Panc1 (cell line): ENCODE measurements around the gene SREK1. TPM values are rescaled to one million over a fixed set of nuclear protein-coding genes. Genes with fewer than 3 reads are reported as not detected.

ENCODE experiments used
- ATAC-seq: fragments of 200-7000 bp; cut with Tn5 transposase; 2 replicates; pipeline ENCODE4 v1.9.1; 2020; ENCODE audit warnings: mild to moderate bottlenecking, moderate library complexity
- BruUV-seq: library from RNA; stranded (reverse); fragments of 400-500 nt; replicated peaks from 2 replicates; lab custom pipeline; 2021; lab: Mats Ljungman, UMichigan
- CTCF ChIA-PET: fragments of 300-600 bp; sonication (Branson Sonifier 250); formaldehyde crosslinking; loops from one replicate; lab custom pipeline; 2022; ENCODE audit warnings: antibody characterized with exemption; lab: Charles Lee
- POLR2A ChIA-PET: fragments of 300-600 bp; sonication (Branson Sonifier 250); formaldehyde crosslinking; loops from one replicate; lab custom pipeline; 2022; ENCODE audit warnings: antibody characterized with exemption; lab: Charles Lee
- DNase-seq: peaks from one replicate; pipeline ENCODE4 v3.0.0-alpha.2; 2010; ENCODE audit warnings: low read depth, low spot score
- H3K27ac ChIP-seq: 2 replicates; pipeline ENCODE4 v1.5.1; 2011; ENCODE audit warnings: mild to moderate bottlenecking, low read length, inconsistent platforms
- H3K27me3 ChIP-seq: fragments of 200-500 bp; sonication (Bioruptor generic); 2 replicates; pipeline ENCODE4 v1.6.0; 2014; ENCODE audit warnings: low read length, inconsistent platforms; ENCODE audit not compliant: control insufficient read depth, insufficient read depth
- H3K36me3 ChIP-seq: fragments of 200-500 bp; sonication (Bioruptor generic); 2 replicates; pipeline ENCODE4 v1.5.1; 2014; ENCODE audit warnings: inconsistent platforms, mild to moderate bottlenecking, low read length, moderate library complexity; ENCODE audit not compliant: control insufficient read depth, insufficient read depth
- H3K4me1 ChIP-seq: 2 replicates; pipeline ENCODE4 v1.5.1; 2011; ENCODE audit warnings: inconsistent platforms, mild to moderate bottlenecking, low read length, moderate library complexity; ENCODE audit not compliant: control insufficient read depth, insufficient read depth
- H3K4me3 ChIP-seq, 2 experiments: 2 replicates each; pipeline ENCODE4 v1.5.1; 2011 to 2012; ENCODE audit warnings: low read depth in 2 of 2, low read length in 2 of 2, mild to moderate bottlenecking in 2 of 2, inconsistent platforms in 1 of 2, moderate library complexity in 1 of 2
- H3K9me3 ChIP-seq: fragments of 200-500 bp; sonication (Bioruptor generic); 2 replicates; pipeline ENCODE4 v1.5.1; 2014; ENCODE audit warnings: low read depth, mild to moderate bottlenecking, inconsistent platforms, low read length, moderate library complexity; ENCODE audit not compliant: control insufficient read depth, insufficient read depth
- CTCF ChIP-seq: fragments of 450-650 bp; IDR thresholded peaks from 2 replicates; pipeline ENCODE4 v1.5.1; 2017; ENCODE audit warnings: mild to moderate bottlenecking
- POLR2AphosphoS5 ChIP-seq: IDR thresholded peaks from 2 replicates; pipeline ENCODE4 v1.6.1; 2012; ENCODE audit warnings: mild to moderate bottlenecking, low read depth, low read length, moderate library complexity
- REST ChIP-seq, 2 experiments: IDR thresholded peaks; 2 replicates each; pipeline ENCODE4 v1.6.1; 2011 to 2012; ENCODE audit warnings: low read depth in 2 of 2, control low read depth in 1 of 2, low read length in 1 of 2, mild to moderate bottlenecking in 1 of 2, moderate library complexity in 1 of 2; ENCODE audit not compliant: insufficient read depth in 1 of 2
- SIN3A ChIP-seq: IDR thresholded peaks from 2 replicates; pipeline ENCODE4 v1.6.1; 2012; ENCODE audit warnings: low read depth, mild to moderate bottlenecking, low read length, moderate library complexity, borderline replicate concordance; ENCODE audit not compliant: insufficient read depth
- in situ Hi-C: cut with HindIII; loops from 2 replicates; pipeline ENCODE4 v1.10.0; 2016; ENCODE audit warnings: low sequenced_read_pairs, low pct_unique_long_range_greater_than_20kb
- intact Hi-C: fragments of 100-400 bp; cut with micrococcal nuclease; formaldehyde crosslinking; loops from one replicate; pipeline ENCODE4 v1.10.0; 2022; ENCODE audit not compliant: unreplicated experiment
- total RNA-seq: library from RNA; stranded (reverse); gene quantifications from one replicate; pipeline ENCODE4 v1.2.1, GENCODE V29; 2021; ENCODE audit not compliant: unreplicated experiment

Gene SREK1
- total RNA-seq, 1 experiment from 2014 or later = 89.7 TPM

- in situ Hi-C loops = no loop called here
- Histone ChIP-seq H3K27ac (no peak overlapping the region), H3K36me3 (peaks cover 70% of the 10 kb centered on the region), H3K27me3 (no peaks in the 10 kb centered on the region), H3K9me3 (no peaks in the 10 kb centered on the region), H3K4me3 (no peak overlapping the region), H3K4me1 (no peaks in the 10 kb centered on the region)
- TF ChIP-seq POLR2AphosphoS5 (no peak), CTCF (peak; percentile 68; the same call in 1 of the 2 replicates), REST (IDR thresholded peaks at IDR 0.05; ENCODE audit: insufficient read depth in 1 of 2, low read depth in 2 of 2, low read length in 1 of 2) (no peak)
- intact Hi-C loops = no loop called here
- BruUV-seq = no TSS peak
- DNase-seq (no peak), ATAC-seq (no peak)
- CTCF ChIA-PET = interaction anchor here (0.6 to 1.5 kb wide), 5 partner anchors 17 to 585 kb away, joined by 3 to 7 read pairs (median 4); no protein-coding TSS in a partner anchor
- POLR2A ChIA-PET = no interaction called here
These were observed 27.5 kb downstream of the SREK1 start for GRCh38 chr5:66171349-66172344.

- H3K27me3 ChIP-seq = no peaks in the 10 kb centered on the region
- ChIA-PET POLR2A (no interaction called here), CTCF (no interaction called here)
- no peaks in the 10 kb centered on the region for H3K4me1 ChIP-seq
- in situ Hi-C loops = no loop called here
- ATAC-seq (no peak), DNase-seq (no peak)
- TF ChIP-seq SIN3A = no peak
- TF ChIP-seq CTCF = peak; percentile 43; the same call in 1 of the 2 replicates
- H3K36me3 ChIP-seq = peaks cover 83% of the 10 kb centered on the region
- intact Hi-C loops = no loop called here
- no peak overlapping the region for H3K27ac ChIP-seq
- H3K4me3 ChIP-seq = no peak overlapping the region
- no peaks in the 10 kb centered on the region for H3K9me3 ChIP-seq
- no TSS peak for BruUV-seq
These were observed 30.2 kb downstream of the SREK1 start for GRCh38 chr5:66174338-66174737.
